Endodermal cell (in vitro differentiated cells): Measurements from ENCODE around the gene DPF3. TPM values are rescaled to one million over a fixed set of nuclear protein-coding genes. Genes with fewer than 3 reads are reported as not detected.

Source experiments
- DNase-seq: peaks from one replicate; pipeline ENCODE4 v3.0.0-alpha.2; 2017
- H3K27ac ChIP-seq: 2 replicates; pipeline ENCODE4 v1.5.1; 2013; ENCODE audit warnings: mild to moderate bottlenecking, low read depth, low read length, moderate library complexity
- H3K27me3 ChIP-seq: 2 replicates; pipeline ENCODE4 v1.6.1; 2013; ENCODE audit warnings: mild to moderate bottlenecking, low read length, moderate library complexity; ENCODE audit not compliant: insufficient read depth, control insufficient read depth, poor library complexity, severe bottlenecking
- H3K36me3 ChIP-seq: 2 replicates; pipeline ENCODE4 v1.7.0; 2013; ENCODE audit warnings: mild to moderate bottlenecking, low read length, moderate library complexity; ENCODE audit not compliant: control insufficient read depth, insufficient read depth
- H3K4me1 ChIP-seq: one replicate; pipeline ENCODE4 v1.7.0; 2013; ENCODE audit warnings: low read length; ENCODE audit not compliant: control insufficient read depth, insufficient read depth
- H3K4me3 ChIP-seq: 2 replicates; pipeline ENCODE4 v1.5.1; 2013; ENCODE audit warnings: mild to moderate bottlenecking, low read length, moderate library complexity
- H3K9ac ChIP-seq: 2 replicates; pipeline ENCODE4 v1.6.1; 2013; ENCODE audit warnings: mild to moderate bottlenecking, low read length, moderate library complexity; ENCODE audit not compliant: poor library complexity, severe bottlenecking; ENCODE audit errors: extremely low read depth
- H3K9me3 ChIP-seq: 2 replicates; pipeline ENCODE4 v1.6.1; 2013; ENCODE audit warnings: mild to moderate bottlenecking, low read length, moderate library complexity; ENCODE audit not compliant: control insufficient read depth
- H3K27ac Mint-ChIP-seq: 2 replicates; pipeline ENCODE4 v1.8.0; 2020; ENCODE audit warnings: mixed read lengths
- H3K27me3 Mint-ChIP-seq: 2 replicates; pipeline ENCODE4 v1.8.0; 2021; ENCODE audit warnings: mild to moderate bottlenecking, mixed read lengths; ENCODE audit not compliant: insufficient read depth
- H3K36me3 Mint-ChIP-seq: 2 replicates; pipeline ENCODE4 v1.8.0; 2020; ENCODE audit warnings: low read depth, mixed read lengths
- H3K4me1 Mint-ChIP-seq: 2 replicates; pipeline ENCODE4 v1.8.0; 2020; ENCODE audit warnings: mixed read lengths
- H3K4me3 Mint-ChIP-seq: 2 replicates; pipeline ENCODE4 v1.8.0; 2020; ENCODE audit warnings: mild to moderate bottlenecking, moderate library complexity, mixed read lengths
- H3K9me3 Mint-ChIP-seq: 2 replicates; pipeline ENCODE4 v1.8.0; 2020; ENCODE audit warnings: mild to moderate bottlenecking, mixed read lengths
- WGBS, 2 experiments: methylation state at CpG; one replicate each; pipeline versions ENCODE4 v1.1.5 to v1.1.7; 2013; ENCODE audit warnings: missing lambda C conversion rate in 2 of 2, mixed read lengths in 1 of 2; ENCODE audit not compliant: insufficient coverage in 1 of 2, insufficient read length in 1 of 2; 5-methylcytosine and 5-hydroxymethylcytosine counted together
- total RNA-seq, 2 donors: library from RNA; stranded (reverse); fragmentation: NEBNext Ultra II Directional in 1 of 2; extraction: Animal tissue kit (Norgen Biotek cat#: 25700) in 1 of 2; gene quantifications; 2 replicates in 1 of 2; 3 replicates in 1 of 2; pipeline ENCODE4 v1.2.1, GENCODE V29; 2021
- TF ChIP-seq, protein P1 (sequence below): fragments of 200-600 bp; sonication (generic); conservative IDR thresholded peaks from 2 replicates; pipeline ENCODE4 v1.5.0; 2021; ENCODE audit warnings: antibody characterized with exemption, mild to moderate bottlenecking

Gene DPF3
- total RNA-seq, 2 donors from 2014 or later: not detected

DNA sequence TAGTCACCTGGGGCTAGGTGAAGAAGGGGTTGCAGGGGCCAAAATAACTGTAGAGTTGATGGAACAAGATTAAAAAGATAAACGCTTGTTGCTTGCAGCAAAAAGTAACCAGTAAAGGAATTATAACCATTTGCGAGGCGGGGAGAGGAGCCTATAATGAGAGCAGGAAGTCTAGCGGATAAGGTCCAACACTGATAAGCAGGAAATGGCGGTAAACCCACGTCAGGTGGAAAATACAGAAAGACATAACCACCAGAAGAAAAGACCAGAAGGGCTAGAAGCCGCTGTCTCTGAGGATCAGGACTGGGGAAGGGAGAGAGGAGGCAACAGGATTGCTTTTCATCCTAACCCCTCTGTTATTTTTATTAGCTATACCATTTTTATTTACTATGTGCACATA, 303.3 kb downstream of the DPF3 start:
- Mint-ChIP-seq H3K4me1 (peaks cover 7% of the 10 kb centered on the region), H3K36me3 (no peaks in the 10 kb centered on the region)
- H3K4me1 ChIP-seq: no peaks in the 10 kb centered on the region

DNA sequence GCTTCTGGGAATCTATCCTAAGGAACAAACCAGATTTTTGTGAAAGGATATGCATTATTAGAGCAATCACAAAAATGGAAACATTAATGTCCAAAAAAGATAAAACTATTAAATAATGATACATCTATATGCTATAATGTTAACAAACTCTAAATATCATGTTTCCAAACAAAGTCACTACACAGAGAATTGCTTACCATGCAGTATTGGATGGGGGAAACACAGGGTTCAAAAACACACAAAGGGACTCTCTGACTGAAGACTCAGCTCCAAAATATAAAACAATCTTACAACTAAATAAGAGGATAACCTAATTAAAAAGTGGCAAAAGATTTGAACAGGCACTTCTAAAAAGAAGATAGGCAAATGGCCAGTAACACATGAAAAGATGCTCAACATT, 304.2 kb downstream of the DPF3 start:
- Mint-ChIP-seq H3K9me3 (no peaks in the 10 kb centered on the region), H3K27ac (no peak overlapping the region), H3K27me3 (peaks cover 4% of the 10 kb centered on the region), H3K4me1 (no peaks in the 10 kb centered on the region), H3K4me3 (no peak overlapping the region), H3K36me3 (no peaks in the 10 kb centered on the region)
- Histone ChIP-seq H3K9me3 (no peaks in the 10 kb centered on the region), H3K9ac (no peak overlapping the region), H3K4me1 (no peaks in the 10 kb centered on the region), H3K36me3 (no peaks in the 10 kb centered on the region), H3K27me3 (no peaks in the 10 kb centered on the region), H3K4me3 (no peak overlapping the region), H3K27ac (no peak overlapping the region)
- no peak for DNase-seq
- TF ChIP-seq, protein P1, sequence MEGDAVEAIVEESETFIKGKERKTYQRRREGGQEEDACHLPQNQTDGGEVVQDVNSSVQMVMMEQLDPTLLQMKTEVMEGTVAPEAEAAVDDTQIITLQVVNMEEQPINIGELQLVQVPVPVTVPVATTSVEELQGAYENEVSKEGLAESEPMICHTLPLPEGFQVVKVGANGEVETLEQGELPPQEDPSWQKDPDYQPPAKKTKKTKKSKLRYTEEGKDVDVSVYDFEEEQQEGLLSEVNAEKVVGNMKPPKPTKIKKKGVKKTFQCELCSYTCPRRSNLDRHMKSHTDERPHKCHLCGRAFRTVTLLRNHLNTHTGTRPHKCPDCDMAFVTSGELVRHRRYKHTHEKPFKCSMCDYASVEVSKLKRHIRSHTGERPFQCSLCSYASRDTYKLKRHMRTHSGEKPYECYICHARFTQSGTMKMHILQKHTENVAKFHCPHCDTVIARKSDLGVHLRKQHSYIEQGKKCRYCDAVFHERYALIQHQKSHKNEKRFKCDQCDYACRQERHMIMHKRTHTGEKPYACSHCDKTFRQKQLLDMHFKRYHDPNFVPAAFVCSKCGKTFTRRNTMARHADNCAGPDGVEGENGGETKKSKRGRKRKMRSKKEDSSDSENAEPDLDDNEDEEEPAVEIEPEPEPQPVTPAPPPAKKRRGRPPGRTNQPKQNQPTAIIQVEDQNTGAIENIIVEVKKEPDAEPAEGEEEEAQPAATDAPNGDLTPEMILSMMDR: no peak

More for the DNA sequence above, 303.3 kb downstream of the DPF3 start:
- Histone ChIP-seq H3K27me3 (no peaks in the 10 kb centered on the region), H3K27ac (no peak overlapping the region), H3K36me3 (no peaks in the 10 kb centered on the region), H3K9ac (no peak overlapping the region), H3K9me3 (no peaks in the 10 kb centered on the region), H3K4me3 (no peak overlapping the region)
- Mint-ChIP-seq H3K4me3 (no peak overlapping the region), H3K27ac (no peak overlapping the region), H3K27me3 (peaks cover 4% of the 10 kb centered on the region), H3K9me3 (no peaks in the 10 kb centered on the region)
- WGBS, 2 experiments: 96 to 97% methylated on average over 7 of the region's 7 CpGs
- TF ChIP-seq, protein P1: no peak
- DNase-seq: no peak

DNA sequence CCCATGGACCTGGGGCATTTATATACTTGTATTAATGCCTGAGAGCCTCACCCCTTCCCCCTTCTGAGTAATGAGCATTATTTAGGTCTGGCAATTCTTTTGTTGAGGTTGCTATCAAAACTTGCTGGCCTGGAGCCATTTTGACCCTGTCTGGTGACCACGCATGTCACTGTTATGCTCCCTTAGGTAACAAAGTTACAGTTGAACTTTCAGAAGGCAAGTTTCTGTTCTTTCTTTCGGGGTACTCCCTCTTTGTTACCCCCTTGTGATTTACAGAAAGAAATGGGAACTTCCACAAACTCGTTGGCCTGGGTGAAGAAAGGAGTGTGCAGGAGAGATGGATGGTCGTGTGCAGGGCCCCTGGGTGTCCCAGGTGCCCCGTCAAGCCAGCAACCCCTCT, 305.4 kb downstream of the DPF3 start:
- Histone ChIP-seq H3K9ac (no peak overlapping the region), H3K4me3 (no peak overlapping the region), H3K36me3 (no peaks in the 10 kb centered on the region), H3K27ac (no peak overlapping the region), H3K4me1 (no peaks in the 10 kb centered on the region), H3K27me3 (no peaks in the 10 kb centered on the region), H3K9me3 (no peaks in the 10 kb centered on the region)
- H3K9me3 Mint-ChIP-seq: no peaks in the 10 kb centered on the region
- H3K27ac Mint-ChIP-seq: no peak overlapping the region
- H3K4me3 Mint-ChIP-seq: no peak overlapping the region
- H3K27me3 Mint-ChIP-seq: peaks cover 4% of the 10 kb centered on the region
- WGBS, 2 experiments: 66 to 89% methylated on average over 2 to 5 of the region's 5 CpGs
- no peak for DNase-seq
- no peaks in the 10 kb centered on the region for H3K36me3 Mint-ChIP-seq
- TF ChIP-seq, protein P1: no peak
- no peaks in the 10 kb centered on the region for H3K4me1 Mint-ChIP-seq
